ENCODE data around the gene TBK1. TPM values are rescaled to one million over a fixed set of nuclear protein-coding genes. Genes with fewer than 3 reads are reported as not detected.

Gene TBK1
- total RNA-seq, 2 experiments from 2014 or later = 22.7 to 29.5 TPM

GRCh38 chr12:64427988-64428387 lies 23.9 kb upstream of the TBK1 start:
- no peak overlapping the region for H3K4me3 ChIP-seq (ENCODE audit: low read depth, low read length, poor library complexity, severe bottlenecking)
- H3K36me3 ChIP-seq (ENCODE audit: insufficient read depth, low read length) = peaks cover 100% of the 10 kb centered on the region
- no TSS peak for BruUV-seq (replicated peaks)
- no peaks in the 10 kb centered on the region for H3K4me1 ChIP-seq (ENCODE audit: insufficient read depth, low read length, poor library complexity, severe bottlenecking)
- H3K9me3 ChIP-seq (ENCODE audit: low read length) = no peaks in the 10 kb centered on the region
- H3K9me2 ChIP-seq (ENCODE audit: insufficient read depth, low read length) = no peaks in the 10 kb centered on the region
- TF ChIP-seq CTCF (conservative IDR thresholded peaks at IDR 0.05; ENCODE audit: low read length) (no peak), EZH2phosphoT487 (IDR thresholded peaks at IDR 0.05; ENCODE audit: borderline replicate concordance, low read depth, low read length) (no peak)
- H3K27ac ChIP-seq (ENCODE audit: low read depth, low read length, poor library complexity, severe bottlenecking) = no peak overlapping the region
- intact Hi-C loops (cut with micrococcal nuclease; ENCODE audit: unreplicated experiment) = loop anchor here (5.0 kb wide), 1 partner anchor 64 kb away; no protein-coding TSS in a partner anchor
- POLR2A ChIA-PET = interaction anchor here (0.6 to 0.7 kb wide), 2 partner anchors 19 to 27 kb away, joined by 3 read pairs; no protein-coding TSS in a partner anchor
- CTCF ChIA-PET (ENCODE audit: unreplicated experiment) = no interaction called here
- H4K20me1 ChIP-seq (ENCODE audit: insufficient read depth, low read length) = no peaks in the 10 kb centered on the region
- no peaks in the 10 kb centered on the region for H3K79me2 ChIP-seq (ENCODE audit: insufficient read depth, low read depth, low read length)
- no peak for DNase-seq (ENCODE audit: low spot score)
- no peak overlapping the region for H3K4me2 ChIP-seq (ENCODE audit: low read length)
- H2AFZ ChIP-seq (ENCODE audit: low read length) = no peak overlapping the region

- Histone ChIP-seq H3K4me2 (ENCODE audit: low read length) (no peak overlapping the region), H3K9me2 (ENCODE audit: insufficient read depth, low read length) (no peaks in the 10 kb centered on the region), H3K4me1 (ENCODE audit: insufficient read depth, low read length, poor library complexity, severe bottlenecking) (no peaks in the 10 kb centered on the region), H3K36me3 (ENCODE audit: insufficient read depth, low read length) (peaks cover 100% of the 10 kb centered on the region), H2AFZ (ENCODE audit: low read length) (no peak overlapping the region), H4K20me1 (ENCODE audit: insufficient read depth, low read length) (no peaks in the 10 kb centered on the region), H3K9me3 (ENCODE audit: low read length) (no peaks in the 10 kb centered on the region), H3K27ac (ENCODE audit: low read depth, low read length, poor library complexity, severe bottlenecking) (no peak overlapping the region), H3K4me3 (ENCODE audit: low read depth, low read length, poor library complexity, severe bottlenecking) (no peak overlapping the region), H3K79me2 (ENCODE audit: insufficient read depth, low read depth, low read length) (no peaks in the 10 kb centered on the region)
- POLR2A ChIA-PET = interaction anchor here (0.9 kb wide), 1 partner anchor 11 kb away, joined by 9 read pairs; no protein-coding TSS in a partner anchor
- DNase-seq (ENCODE audit: low spot score) = no peak
- CTCF ChIA-PET (ENCODE audit: unreplicated experiment) = no interaction called here
- TF ChIP-seq CTCF (conservative IDR thresholded peaks at IDR 0.05; ENCODE audit: low read length) (no peak), EZH2phosphoT487 (IDR thresholded peaks at IDR 0.05; ENCODE audit: borderline replicate concordance, low read depth, low read length) (no peak)
- intact Hi-C loops (cut with micrococcal nuclease; ENCODE audit: unreplicated experiment) = loop anchor here (5.0 kb wide), 1 partner anchor 63 kb away; no protein-coding TSS in a partner anchor
- no TSS peak for BruUV-seq (replicated peaks)
These were observed 23.0 kb upstream of the TBK1 start for GRCh38 chr12:64428956-64429355.

- ChIA-PET POLR2A (no interaction called here), CTCF (ENCODE audit: unreplicated experiment) (no interaction called here)
- Histone ChIP-seq H3K27ac (ENCODE audit: low read depth, low read length, poor library complexity, severe bottlenecking) (no peak overlapping the region), H3K9me3 (ENCODE audit: low read length) (no peaks in the 10 kb centered on the region), H3K4me2 (ENCODE audit: low read length) (no peak overlapping the region), H3K79me2 (ENCODE audit: insufficient read depth, low read depth, low read length) (no peaks in the 10 kb centered on the region), H3K4me3 (ENCODE audit: low read depth, low read length, poor library complexity, severe bottlenecking) (no peak overlapping the region), H3K9me2 (ENCODE audit: insufficient read depth, low read length) (no peaks in the 10 kb centered on the region), H3K4me1 (ENCODE audit: insufficient read depth, low read length, poor library complexity, severe bottlenecking) (no peaks in the 10 kb centered on the region), H2AFZ (ENCODE audit: low read length) (no peak overlapping the region), H3K36me3 (ENCODE audit: insufficient read depth, low read length) (peaks cover 100% of the 10 kb centered on the region), H4K20me1 (ENCODE audit: insufficient read depth, low read length) (no peaks in the 10 kb centered on the region)
- intact Hi-C loops (cut with micrococcal nuclease; ENCODE audit: unreplicated experiment) = loop anchor here (2.0 kb wide), 1 partner anchor 18 kb away; no protein-coding TSS in a partner anchor
- DNase-seq (ENCODE audit: low spot score) = no peak
- TF ChIP-seq CTCF (conservative IDR thresholded peaks at IDR 0.05; ENCODE audit: low read length) (no peak), EZH2phosphoT487 (IDR thresholded peaks at IDR 0.05; ENCODE audit: borderline replicate concordance, low read depth, low read length) (no peak)
- no TSS peak for BruUV-seq (replicated peaks)
These were observed 21.0 kb upstream of the TBK1 start for GRCh38 chr12:64430886-64431285.

Measured in OCI-LY7 (cell line).